Limb (tissue), 2 donors: Measurements from ENCODE around the gene SOX8.
A peak's percentile ranks its signal among the peaks of the same experiment; 100 is the strongest.
"Not testable (repeated sequence)": the region's sequence is repeated elsewhere in the genome, so short reads cannot be mapped to it uniquely, and the experiment has no call there.

Experiments
- DNase-seq, 2 donors: peaks; one replicate each; pipeline ENCODE4 v3.0.0-alpha.2; 2016; ENCODE audit errors: extremely low spot score in 2 of 2

Gene SOX8

DNA sequence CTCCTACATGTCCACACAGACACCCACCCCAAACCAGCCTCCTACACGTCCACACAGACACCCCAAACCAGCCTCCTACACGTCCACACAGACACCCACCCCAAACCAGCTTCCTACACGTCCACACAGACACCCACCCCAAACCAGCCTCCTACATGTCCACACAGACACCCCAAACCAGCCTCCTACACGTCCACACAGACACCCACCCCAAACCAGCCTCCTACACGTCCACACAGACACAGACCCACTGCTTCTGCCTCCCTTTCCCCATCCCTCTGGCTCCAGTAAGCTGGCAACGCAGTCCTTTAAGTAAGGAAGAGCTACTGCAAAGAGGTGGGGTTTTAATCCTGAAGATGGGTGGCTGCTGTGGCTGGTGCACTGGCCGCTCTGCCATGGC is 27.8 kb upstream of the SOX8 start:
- DNase-seq = not testable (repeated sequence)

DNA sequence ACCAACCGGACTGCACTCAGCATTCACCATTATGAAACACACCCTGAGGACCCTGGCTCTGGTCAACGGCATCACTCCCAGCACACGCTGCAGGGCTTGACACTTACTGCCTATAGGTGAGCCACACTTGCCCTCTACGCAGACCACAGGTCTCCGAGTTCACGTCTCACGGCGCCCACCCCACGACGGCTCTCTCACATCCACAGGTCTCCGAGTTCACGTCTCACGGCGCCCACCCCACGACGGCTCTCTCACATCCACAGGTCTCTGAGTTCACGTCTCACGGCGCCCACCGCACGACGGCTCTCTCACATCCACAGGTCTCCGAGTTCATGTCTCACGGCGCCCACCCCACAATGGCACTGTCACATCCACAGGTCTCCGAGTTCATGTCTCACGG is 25.8 kb upstream of the SOX8 start:
- not testable (repeated sequence) for DNase-seq

DNA sequence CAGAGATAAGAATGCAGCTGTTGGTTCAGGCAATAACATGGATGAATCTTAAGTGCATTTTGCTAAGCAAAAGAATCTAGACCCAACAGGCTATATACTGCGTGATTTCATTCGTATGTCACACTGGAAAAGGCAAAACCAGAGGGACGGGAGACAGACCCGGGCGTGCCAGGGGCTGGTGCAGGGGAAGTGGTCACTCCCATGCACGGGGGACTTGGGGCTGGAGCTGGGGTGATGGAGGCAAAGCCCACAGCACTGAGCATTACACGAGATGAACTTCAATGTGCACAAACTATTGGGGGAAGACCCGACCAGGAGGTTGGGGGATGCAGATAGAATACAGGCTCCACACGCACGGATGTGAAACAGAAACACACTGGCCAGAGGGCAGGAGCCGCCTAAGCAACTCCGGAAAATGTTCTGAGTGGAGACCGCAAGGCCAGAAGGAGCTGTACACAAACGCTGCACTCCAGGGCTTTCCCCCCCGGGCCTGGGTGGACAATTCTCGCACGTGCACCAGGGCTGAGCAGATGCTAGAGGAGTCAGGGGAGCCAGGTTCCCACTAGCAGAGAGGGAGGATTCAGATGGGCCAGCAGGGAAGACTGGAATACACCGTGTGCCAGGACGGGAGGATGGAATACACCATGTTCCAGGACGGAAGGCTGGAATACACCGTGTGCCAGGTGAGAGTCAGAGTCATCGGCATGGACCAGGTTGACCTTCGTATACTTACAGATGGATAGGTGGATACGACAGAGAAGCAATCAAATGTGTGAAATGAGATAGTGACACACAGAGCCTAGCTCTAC is 22.1 kb upstream of the SOX8 start:
- DNase-seq = no peak

DNA sequence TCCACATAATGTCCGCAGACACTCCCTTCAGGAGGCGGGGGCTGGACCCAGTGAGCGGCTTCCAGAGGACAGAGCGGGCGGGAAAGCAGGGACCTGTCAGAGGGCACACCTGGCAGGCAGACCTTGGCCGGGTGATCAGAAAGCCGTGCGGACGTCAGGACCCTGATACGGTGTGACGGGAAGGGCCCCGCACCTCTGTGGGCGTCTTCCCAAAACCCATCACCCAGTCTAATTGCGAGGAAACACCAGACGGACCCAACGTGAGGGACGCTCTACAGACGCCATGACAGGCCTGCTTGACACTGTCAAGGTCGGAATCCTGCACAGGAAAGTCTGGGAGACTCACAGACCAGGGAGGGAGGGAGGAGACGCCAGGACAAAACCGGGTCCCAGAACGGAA is 19.2 kb upstream of the SOX8 start:
- DNase-seq = no peak

DNA sequence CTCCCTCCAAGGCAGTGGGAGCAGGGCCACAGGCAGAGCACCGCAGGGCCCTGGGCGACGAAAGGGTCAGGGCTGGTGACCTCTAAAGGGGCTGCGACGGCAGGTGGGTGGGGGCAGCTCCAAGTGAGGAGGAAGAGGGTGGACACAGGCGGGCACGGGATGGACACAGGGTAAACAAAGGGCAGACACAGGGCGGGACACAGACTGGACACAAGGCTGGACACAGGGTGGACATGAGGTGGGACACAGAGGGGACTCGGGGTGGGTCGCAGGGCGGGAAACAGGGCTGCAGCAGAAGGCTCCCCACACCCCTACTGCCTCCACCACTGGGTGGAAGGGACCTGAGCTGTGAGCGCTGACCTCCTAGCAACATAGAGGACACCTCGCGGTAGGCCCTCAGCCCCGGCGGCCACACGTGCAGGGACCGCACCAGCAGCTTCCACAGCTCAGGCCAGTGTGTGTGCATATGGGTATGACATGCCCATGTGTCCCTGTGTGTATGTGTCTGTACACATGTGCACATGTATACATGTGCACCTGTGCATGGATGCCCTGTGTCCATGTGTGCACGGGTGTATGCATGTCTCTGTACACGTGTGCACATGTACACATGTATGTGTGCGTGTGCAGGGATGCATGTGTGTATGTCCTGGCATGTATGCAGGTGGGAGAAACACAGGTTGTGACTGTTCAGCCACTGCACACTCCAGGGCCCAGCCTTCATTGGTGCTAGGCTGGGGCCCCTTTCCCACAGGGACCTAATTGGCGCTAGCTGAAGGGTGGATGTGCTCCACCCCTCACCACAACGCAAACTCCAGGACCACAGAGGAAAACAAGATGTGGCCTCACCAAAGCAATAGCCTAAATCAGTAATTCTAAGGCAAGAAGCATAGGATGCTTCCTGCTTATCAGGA is 18.4 kb upstream of the SOX8 start:
- no peak for DNase-seq

DNA sequence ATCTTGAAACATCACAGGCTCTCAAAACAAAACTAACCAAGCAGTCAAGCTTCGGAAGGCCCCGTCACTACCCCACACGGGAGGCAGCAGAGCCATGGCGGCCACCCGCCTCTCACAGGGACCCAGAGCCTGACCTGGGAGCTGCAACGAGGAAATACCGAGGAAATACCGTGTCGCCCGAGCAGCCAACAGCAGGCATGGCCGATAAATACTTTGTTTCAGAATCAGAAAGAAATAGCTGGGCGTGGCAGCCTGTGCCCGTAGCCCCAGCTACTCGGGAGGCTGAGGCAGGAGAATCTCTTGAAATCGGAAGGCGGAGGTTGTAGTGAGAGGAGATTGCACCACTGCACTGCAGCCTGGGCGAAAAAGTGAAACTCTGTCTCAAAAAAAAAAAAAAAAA is 17.7 kb upstream of the SOX8 start:
- DNase-seq = no peak

DNA sequence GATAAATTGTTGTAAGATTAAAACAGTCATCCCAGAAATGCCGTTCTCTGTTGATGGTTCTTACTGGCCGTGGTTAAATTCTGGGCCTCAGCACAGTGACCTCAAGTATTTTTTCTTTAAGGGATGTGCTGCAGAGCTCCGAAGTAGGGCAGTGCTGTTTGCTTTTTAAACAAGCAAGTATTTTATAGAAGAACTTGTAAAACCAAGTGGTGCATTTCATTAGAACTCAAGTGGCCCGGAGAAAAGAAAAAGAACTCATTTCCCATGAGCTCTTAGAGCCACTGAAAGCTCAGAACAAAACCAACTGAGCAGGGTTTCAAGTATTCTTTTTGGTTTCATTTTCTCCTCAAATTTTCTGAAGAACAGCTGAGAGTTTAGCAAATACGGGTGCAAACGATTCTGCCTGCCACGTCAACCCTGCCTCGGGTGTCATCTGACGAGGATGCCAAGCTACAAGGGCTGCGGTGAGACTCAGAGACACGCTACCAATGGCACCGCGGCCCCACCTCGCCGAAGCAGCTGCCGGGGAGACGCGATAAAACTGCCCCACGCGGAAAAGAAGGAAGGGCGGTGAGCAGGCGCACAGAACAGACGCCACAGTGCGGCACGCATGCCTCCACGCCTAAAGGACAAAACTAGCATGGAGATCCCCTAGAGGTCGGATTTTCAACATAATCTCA is 17.1 kb upstream of the SOX8 start:
- no peak for DNase-seq

DNA sequence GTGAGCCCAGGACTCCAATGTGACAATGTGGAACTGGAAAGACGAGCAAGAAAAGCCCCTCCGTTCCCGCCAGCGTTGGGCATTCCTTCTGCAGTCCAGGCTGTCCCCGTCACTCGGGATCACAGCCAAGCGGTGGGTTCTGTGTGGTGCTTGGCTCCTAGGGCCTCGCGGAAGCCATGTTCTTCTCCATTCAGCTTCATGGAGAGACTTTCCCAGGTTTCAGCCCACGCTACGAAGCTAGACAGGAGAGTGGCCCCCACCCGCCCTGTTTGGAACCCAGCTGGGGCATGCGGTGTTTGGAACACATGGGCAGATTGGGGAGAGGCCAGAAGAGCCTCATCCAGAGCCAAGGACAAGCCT is 16.6 kb upstream of the SOX8 start:
- peak in 1 of 2 donors; percentile 22 for DNase-seq

DNA sequence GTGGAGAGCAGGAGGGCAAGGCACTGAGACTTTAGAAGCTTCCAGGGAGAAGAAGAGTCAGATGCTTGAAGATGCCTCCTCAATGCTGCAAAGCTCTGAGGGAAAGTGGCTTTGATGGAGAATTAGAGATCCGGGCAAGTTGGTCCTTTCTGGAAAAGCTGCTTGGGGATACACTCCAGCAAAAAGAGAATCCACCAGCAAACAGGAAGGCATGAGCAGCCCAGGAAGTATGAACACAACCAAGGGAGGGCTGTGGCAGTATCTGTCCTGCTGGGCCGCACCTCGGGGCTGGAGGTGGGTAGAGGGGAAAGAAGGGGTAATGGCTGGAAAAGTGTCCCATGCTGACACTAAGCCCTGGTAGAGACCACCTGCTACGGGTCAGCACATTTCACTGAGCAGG is 16.1 kb upstream of the SOX8 start:
- DNase-seq = no peak

DNA sequence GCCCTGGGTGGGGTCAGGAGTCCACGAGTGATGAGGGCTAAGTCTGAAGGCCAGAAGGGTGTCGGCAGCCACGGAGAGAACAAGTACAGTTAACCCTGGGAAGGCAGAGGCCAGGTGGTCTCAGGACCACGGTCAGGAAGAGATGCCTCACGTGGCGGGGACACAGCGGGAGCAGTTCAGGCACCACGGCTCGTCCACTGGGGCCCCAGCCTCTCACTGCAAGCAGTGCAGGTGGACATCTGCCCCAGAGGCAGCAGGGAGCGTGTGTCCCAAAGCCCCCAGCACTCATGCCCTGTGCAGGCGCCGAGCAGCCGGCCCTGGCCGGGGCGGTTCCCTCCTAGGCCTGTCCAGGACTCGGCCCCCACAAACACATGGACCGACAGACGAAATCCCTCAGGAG is 15.5 kb upstream of the SOX8 start:
- DNase-seq = no peak

DNA sequence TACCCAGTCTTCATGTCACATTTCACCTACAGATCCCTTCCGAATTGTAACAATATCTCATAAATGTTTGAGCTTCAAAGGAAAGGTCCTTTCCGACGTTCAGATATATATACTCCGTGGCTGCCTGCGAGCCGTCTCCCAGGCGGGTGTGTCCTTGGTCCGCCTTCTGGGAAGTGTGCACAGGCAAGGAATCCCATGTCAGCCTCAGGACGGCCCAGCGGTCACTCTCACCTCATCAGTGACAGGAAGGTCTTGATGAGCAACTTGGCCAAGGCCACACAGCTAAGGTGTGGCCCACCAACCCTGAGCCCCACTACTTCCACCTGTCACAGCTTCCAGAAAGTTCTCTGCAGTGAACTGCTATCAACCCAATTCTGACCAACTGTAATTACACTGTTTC is 15.1 kb upstream of the SOX8 start:
- no peak for DNase-seq

DNA sequence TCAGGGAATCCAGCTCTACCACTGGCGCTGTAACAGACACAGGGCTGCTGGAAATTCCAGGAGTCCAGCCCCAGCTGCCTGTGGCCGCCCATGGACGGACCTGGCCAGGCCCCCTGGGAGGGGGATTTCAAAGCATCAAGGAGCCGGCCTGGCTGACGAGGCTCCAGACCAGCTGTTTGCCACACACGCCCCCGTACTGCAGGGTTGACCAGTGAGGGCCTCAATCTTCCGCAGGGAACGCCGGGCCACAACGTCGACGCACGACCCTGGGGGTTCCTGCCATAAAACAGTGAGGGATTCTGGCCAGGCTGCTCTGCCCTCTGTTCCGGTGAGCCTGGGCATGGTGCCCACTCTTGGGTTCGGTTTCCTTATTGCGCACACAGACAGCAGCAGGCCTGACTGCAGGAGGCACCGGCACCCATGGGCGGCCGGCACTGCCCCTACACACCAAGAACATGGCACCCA is 14.5 kb upstream of the SOX8 start:
- DNase-seq = no peak

DNA sequence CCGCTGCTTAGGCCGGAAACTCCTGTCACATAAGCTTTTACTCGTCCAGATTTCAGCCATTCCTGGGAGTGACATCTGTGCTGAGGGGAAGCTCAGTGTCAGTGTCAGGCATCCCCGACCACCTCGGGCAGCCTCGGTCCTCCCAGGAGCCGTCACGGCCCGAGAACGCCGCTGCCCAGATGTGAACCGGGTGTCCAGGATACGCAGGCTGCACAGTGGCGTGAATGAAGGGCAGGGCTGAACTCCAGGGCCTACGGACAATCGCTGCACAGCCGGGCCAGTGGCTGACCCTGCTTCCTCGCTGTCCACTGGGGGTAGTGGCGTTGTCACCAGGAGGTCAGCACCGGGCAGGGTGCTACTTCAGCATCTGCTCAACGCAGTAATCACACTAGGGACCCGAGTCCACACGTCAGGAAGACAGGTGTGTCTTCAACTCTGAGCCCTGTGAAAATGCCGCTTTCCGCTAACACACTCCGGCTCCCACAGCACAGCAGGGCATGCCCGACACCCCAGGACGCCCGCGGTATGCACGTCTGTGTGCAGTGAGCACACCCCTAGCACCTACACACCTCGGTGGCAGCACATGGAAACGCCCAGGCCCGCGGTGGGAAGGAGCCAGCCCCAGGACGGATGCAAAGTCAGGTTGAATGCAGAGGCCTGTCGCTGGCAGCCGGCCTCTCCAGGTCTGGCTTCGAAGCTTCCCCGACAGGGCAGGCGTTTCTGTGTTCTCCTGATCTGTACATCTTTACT is 13.8 kb upstream of the SOX8 start:
- no peak for DNase-seq

DNA sequence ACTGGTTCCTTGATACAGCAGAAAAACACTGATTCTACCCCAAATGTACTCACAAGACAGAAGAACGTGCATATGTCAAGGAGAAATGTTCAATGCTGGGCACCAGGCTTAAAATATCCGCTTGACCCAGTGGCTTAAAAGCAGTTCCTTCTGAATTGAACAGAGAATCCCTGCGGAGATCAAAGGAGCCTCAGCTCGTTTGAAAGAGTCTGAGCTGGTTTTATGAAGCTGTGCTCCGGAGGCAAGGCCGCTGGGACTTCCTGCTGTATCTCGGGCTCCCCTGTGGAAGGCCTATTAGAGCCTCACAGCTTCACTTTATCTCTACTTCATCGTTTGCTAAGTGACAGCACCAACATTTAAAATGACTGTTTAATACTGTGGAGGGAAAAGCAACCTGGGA is 12.9 kb upstream of the SOX8 start:
- DNase-seq = no peak

DNA sequence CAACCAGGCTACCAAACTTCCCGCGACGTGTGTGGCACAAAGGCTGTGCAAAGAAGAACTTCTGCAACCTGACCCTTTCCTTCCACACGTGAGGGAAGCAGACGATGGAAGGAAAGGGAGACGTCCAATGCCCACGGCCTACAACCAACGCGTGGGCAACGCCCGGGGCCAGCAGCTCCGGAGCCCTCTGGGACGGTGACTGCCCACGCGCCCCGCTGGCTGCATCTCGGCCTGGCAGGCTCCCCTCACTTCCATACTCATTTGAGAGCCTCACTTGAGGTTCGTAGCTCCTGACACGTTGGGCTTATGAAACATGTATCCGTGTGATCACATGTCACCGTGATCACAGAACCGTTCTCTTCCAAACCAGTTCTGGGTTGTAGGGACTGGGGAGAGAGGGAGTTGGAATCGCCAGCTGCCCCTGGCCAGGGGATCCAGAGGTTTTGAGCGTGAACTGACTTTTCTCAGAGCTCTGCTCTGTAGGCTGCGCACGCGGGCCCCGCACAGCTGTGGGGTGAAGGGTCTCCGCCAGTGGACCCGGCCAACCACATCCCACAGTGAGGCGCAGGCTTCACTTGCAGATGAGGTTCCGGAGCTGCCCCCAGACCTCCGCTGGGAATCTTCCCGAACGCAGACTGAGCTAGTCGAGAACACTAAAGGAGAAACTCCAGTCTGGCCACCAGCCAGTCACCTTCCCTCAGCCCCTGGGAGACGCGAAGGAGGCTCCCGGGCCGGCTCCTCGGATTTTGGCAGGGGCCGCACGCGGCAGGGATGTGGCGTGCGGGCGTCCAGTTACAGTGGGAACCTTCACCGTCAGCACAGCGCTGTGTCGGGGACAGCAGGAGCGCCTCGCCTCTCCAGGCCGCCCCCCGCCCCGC is 11.8 kb upstream of the SOX8 start:
- no peak for DNase-seq

DNA sequence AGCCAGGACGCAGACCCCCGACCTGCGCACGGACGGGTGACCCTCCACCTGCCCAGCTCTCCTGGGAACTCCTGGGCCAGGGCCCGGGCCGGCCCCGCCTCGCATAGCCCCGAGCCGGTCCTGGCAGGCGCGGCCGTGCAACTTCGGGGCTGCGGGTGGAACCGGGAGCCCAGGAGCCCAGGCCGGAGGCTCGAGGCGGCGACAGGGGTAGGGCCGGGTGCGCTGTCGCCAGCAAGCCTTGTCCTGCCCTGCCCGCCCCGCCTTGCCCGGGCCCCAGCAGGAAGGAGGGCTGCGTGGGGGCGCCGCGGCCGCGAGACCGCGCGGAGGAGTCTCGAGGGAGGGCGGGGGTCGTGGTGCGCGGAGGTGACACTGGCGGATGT is 11.2 kb upstream of the SOX8 start:
- DNase-seq = peak in 1 of 2 donors; percentile 71

DNA sequence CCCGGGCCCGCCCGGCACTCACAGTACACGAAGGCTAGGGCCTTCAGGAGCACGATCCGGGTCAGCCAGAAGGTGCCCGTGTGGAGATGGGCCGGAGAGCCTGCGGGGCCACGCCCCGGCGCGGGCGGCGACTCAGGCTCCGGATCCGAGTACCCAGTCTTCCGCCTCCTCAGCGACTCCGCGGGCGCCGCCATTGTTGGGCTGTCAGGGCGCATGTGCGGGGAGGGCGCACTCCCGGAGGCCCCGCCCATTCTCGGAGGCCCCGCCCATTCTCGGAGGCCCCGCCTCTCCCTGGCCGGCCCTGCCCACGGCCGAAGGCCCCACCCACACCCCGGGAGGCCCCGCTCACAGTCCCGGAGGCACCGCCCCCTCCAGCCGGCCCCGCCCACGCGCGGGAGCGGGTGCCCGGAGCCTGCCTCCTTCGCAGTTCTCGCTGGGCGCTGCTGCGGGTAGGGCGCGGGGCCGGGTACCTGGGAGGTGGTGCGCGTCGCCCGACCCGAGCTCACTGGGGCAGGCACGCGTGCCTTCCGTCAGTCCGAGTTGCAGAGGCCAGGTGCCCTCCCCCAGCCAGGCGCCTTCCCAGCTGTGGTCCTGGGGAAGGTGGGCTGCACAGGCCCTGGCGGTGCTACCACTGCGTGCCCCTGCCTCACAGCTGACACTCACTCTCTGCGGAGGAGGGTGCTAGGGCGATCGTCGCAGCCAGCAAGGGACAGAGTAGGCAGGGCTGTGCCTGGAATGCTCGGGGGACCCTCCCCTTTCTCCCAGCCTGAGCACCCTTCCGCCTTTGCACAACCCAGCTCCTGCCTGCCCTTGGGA is 10.6 kb upstream of the SOX8 start, which contains the start of gene LMF1:
LMF1 (minus strand) TSS at position 219 of the 816 bp plus-strand sequence; CDS start at position 215, 4 bp downstream.
- DNase-seq = peak; percentile 90 to 98

DNA sequence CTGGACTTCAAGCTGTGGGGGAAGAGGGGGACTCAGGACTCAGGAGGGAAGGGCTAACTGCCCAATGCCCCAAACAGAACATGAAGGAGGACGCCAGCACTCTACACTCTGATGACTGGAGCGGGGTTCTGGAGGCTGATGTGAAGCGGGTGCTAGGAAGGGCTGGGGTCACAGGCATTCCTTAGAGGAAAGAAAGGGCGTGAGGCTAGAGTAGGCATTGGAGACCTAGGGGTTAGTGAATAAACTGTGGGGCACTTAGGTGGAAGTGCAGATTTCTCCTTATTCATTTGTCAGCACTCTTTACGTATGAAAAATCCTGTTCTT is 10.0 kb upstream of the SOX8 start:
- DNase-seq = no peak

DNA sequence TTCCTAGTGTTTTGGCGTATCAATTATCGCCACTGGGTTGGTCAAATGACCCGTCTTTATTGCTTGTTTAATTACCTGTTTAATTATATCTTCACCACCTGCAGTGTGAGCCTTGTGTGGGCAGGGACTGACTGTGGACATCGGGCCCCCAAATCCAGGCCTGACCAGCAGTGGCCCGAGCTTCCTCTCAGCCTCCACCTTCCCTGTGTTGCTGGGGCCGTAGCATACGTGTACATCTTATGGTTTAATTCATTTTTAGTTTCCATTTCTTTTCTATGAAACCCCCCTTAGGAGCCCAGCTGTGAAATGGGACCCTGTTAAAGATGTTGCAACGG is 9.6 kb upstream of the SOX8 start:
- DNase-seq = no peak
